Stimulated activated CD4-positive, alpha-beta T cell treated with anti-CD3 and anti-CD28 coated beads, TNF-alpha, amount 100 ng/mL, for 4 hours (primary cell): ENCODE data around the gene MYO5A.
A peak's percentile ranks its signal among the peaks of the same experiment; 100 is the strongest.
"Not testable (repeated sequence)": the region's sequence is repeated elsewhere in the genome, so short reads cannot be mapped to it uniquely, and the experiment has no call there.

Experiments used
- DNase-seq, 3 experiments: peaks; one replicate each; pipeline ENCODE4 v3.0.0-alpha.2; 2020; ENCODE audit warnings: low read depth in 3 of 3

Gene MYO5A

GRCh38 chr15:52288986-52289385 lies 239.7 kb downstream of the MYO5A start:
- no peak for DNase-seq

DNA sequence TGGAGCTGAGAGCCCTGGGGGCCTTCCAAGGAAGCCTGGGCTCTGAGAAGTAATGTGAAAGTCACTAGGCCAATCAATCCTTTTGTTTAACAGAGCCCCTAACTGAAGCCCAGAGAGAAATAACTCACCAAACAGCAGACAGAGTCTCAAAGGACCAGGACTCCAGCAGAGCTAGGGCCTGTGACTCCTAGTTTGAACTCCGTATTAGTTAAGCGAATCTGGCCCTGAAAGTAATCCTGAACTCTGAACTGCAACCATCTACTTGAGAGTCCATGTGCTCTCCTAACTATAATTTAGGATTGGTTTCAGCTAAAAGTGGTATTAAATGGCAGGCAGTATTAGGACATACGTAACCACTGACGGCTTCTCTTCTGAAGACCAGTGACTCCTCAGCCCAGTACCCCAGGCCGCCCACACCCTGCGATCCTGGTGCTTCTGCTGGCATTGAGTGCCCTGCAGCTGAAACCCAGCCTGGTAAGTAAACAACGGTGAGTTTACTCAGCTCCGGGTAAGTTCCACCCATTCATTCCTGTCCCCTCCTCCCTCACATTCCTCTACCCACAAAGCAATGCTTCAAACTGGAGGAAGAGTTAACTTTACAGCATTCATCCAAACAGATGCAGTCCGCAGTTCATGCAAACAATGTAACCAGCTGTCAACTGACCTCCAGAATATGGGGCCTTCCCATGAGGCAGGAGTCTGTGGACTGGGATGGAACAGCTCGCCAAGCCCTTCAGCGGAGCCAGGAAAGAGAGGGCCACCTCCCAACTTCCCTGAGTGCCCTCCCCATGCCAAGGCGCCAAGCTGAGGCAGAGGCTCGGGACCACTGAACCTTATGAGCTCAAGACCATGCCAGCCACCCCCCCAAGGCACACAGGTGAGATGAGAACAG lies 240.4 kb downstream of the MYO5A start:
- DNase-seq = no peak

DNA sequence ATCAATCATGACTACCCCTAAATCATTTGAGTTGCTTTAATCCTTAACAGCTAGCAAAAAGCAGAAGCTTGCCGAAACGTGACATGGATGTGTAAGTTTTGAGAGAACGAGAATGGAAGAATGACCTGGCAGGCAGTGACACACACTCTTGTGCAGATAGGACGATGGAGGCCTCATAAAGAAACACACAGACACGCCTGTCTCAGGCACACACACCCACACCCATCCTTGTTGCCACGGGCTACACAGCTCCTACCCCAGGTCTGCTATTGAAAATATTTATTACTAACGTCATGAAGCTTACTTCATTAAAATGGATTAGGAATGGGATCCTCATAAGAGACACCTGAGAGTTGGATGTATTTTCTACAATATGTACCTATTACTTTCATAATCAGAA lies 241.6 kb downstream of the MYO5A start:
- no peak for DNase-seq

- DNase-seq = not testable (repeated sequence)
Observed at GRCh38 chr15:52285941-52286340, 242.7 kb downstream of the MYO5A start.

DNA sequence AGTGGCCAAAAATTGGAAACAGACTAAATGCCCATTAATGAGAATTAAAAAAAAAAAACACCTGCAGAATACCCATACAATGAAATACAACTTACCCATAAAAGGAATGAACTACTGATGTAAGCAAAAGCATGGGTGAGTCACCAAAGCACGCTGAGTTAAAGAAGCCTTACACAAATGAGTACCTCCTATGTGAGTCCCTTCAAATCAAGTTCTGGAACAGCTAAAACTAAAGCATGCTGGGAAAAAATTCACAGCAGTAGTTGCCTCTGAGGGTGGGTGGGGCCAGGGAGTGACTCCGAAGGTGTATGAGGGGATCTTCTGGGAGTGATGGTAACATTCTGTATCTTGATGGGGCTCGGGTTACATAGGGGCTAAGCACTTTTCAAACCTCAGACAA lies 244.5 kb downstream of the MYO5A start:
- DNase-seq = no peak

DNA sequence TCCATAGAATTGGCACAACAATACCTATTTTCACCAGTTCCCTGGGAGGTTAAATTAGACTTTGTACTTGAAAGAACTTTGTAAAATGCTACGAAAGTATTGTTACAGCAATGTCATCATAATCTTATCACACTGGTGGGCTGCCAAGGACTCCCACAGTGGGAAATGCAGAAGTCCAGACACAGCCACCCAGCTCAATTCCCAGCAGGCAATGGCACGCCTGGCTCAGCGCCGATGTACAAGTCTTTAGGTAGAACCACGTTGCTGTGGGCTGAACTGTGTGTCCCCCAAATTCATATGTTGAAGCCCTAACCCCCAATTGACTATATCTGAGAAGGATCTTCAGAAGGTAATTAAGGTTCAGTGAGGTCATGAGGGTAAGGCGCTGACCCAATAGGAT lies 245.4 kb downstream of the MYO5A start:
- no peak for DNase-seq

GRCh38 chr15:52282418-52282817 lies 246.3 kb downstream of the MYO5A start:
- no peak for DNase-seq

DNA sequence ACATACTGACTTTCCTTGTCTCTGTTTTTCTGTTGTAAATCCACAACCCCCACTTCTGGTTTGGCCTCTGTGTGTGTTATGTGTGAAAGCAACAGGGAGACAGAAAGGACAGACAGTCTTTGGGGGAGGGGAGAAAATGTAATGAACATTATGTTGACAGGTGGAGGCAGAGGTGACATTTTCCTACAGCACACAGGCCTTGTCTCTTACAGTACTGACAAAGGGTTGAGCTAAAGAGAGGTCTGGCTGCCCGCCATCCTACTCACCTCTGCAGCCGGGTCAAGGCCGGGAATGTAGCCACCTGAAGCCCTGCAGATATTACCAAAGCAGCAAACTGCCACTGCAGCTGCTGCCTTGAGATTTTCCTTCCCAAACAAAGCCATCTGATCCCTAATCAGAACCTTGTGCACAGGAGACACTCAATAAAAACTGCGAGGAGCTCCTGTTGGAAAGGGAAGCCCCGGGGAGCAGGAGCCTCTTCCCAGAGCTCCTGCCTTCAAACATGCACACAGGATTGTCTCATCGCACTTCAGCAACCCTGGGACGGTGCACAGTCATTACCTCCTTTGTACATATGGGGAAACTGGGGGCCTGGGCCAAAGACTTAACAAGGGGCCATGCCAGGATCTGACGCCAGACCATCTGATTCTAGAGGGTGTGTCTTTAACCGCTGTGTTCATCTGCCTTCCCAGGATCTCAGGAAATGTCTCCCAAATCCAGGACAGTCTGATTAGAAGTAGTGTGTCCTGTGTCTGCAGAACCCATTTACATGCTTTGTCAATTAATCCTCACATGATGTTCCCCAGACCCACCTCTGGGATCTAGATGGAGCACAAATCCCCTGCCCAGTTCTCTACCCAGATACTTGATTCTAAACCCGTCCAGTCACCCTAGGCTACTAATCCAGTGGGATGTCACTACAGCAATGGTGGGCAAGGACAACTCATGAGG lies 247.3 kb downstream of the MYO5A start:
- no peak for DNase-seq

DNA sequence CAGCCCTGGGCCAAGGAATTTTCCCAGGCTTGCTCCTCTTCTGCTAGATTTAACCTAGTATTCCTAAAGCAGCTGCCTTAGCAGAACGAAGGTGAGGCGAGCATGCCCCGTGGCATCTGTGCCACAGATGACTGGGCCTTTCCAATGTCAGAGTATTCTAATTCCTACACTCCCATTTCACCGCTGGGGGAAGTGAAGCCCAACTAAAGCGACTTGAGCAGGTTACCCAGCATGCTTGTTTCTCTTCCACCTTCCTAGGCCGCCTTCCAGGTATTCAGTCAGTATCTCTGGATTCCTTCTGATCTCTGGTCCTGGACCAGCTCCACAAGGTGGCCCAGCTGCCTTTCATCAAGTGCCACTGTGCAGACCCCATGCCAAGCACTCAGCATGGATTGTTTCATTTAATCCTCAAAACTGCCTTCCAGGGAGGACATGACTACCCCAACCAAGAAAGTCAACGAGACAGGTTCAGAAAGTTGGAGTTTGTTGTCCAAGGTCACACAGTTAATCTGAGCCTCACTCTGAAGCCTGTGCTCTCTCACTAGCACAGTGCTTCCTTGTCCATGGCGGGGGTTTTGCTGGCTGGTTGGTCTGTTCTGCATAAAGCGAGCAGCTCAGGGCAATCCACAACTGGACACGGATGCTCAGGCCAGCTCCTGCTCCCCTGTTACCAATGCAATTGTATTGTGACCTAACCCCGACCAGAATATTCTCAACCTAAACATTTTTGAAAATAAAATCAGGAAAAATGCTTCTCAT lies 248.2 kb downstream of the MYO5A start:
- no peak for DNase-seq

DNA sequence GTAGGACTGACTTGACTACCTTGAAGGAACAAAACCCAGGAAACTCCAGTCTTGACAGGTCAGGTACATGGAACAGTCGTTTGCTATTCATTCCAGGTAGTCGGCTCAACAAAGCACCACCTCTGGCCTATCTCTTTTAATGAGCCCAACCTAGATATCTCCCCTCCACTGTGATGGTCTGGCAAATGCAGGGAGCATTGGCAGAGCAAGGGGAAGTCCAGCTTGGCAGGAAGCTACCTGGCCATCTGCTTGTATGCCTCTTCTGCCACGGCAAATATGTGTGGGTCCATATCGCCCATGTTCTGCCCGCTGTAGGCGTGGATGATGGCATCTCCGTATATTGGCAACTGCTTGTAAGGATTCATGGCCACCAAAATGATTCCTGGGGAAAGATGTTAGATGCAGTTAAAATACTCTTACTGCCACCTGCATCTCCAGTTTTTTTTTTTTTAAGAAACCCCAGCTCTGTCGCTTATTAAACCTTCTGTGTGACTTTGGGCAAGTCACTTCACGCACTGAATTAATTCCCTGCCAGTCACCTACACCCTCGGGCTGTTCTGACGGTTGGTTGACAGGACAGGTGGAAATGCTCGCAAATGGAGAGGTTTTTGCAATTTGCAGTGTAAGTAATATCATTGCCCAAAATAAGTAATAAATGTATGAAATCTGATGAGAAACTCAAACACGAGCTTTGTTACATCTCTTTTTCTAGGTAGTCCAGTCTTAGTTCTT lies 249.9 kb downstream of the MYO5A start:
- no peak for DNase-seq

DNA sequence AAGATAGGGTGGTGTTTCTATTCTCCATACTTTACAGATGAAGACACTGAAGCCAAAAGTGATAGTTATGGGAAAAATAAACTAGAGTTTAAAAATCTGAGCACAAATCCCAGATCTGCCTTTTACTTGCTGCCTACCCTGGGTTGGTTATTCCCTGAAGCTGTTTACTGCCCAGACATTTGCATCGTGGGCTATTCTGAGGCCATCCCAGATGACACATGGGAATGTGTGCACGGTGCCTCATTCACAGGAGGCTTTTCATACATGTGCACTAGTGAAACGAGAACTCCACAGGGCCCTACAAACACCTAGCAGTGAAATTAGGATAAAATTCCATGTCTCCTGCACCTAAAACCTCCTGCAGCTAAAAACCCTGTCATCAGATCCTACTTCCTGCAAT lies 250.5 kb downstream of the MYO5A start:
- no peak for DNase-seq

GRCh38 chr15:52277575-52277974 lies 251.1 kb downstream of the MYO5A start:
- DNase-seq = no peak

DNA sequence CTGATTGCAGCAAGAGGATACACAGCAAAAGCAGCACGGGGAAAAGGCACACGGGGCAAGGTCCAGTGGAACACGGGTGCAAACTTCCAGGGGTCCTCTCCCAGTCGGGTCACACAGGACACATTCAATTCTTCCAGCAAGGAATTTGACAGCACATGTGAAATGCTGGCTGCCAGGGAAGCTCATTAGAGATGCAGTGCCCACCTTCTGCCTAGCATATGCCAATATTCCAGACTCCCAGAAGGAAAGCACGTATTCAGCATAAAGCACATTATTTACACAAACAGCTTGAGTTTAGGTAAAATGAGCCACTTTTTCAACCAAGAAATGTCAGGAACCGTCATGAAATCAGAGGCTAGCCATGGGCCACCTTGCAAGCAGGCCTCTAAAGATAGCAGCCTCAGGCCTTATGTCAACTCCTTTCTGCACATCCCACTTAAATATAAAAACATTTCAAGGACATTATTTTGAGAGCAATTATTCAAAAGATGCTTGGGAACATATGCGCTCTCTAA lies 252.4 kb downstream of the MYO5A start:
- DNase-seq = no peak

- DNase-seq = no peak
Observed at GRCh38 chr15:52263563-52264282, 265.0 kb downstream of the MYO5A start.

DNA sequence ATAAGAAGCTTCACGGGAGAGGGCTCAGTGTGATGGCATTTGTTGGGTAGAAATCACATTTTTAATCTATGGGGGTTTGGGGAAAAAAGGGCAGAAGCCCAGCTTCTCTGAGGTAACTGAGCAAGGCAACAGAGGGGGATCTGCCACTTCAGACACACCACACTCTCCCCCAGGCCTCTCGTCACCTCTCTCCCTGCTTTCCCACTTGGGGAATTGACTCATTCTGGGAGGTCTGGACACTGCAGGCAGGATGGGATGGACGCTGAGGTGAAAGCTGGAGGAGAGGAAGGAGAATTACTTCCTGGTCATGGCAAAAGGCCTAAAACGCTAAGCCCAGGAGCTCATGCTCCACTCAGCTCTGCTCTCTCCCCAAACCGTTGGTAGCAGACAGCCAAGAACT lies 266.3 kb downstream of the MYO5A start:
- DNase-seq = no peak

DNA sequence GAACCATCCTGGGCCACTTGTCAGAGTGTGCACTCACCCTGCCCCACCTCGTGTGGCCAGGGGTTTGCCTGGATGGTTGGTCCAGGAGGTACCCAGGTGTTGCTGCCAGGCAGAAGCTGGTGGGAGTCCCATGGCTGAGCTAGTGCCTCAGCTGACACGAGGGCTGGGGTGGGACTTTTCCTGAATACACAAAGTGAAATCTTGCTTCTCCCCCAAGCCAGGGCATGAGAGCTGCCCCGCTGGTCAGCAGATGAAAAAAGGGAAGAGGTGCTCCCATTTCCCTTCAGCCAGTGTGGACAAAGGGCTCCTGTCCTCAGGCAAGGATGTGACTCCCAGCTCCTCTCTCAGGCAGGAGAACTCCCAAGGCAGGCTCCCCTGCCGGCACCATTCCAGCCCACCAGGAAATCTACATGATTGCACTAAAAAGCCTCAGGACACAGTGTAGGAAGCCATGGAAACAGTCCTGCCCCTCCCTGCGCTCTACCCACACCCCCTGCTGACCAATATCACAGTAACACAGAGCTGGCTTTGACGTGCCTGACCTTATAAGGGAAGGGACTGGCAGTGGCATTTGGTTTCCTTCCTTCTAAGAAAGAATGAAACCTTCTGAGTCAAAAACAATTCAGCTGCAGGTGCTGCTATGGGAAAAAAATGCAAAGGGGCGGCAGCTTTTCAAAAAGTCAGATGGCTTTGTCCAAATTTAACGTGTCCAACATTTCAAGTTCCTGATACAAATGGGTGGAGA lies 267.0 kb downstream of the MYO5A start:
- peak in 1 of 3 experiments; percentile 7 for DNase-seq

- no peak for DNase-seq
Observed at GRCh38 chr15:52261026-52261425, 267.7 kb downstream of the MYO5A start.

GRCh38 chr15:52259503-52259902 lies 269.2 kb downstream of the MYO5A start:
- no peak for DNase-seq

DNA sequence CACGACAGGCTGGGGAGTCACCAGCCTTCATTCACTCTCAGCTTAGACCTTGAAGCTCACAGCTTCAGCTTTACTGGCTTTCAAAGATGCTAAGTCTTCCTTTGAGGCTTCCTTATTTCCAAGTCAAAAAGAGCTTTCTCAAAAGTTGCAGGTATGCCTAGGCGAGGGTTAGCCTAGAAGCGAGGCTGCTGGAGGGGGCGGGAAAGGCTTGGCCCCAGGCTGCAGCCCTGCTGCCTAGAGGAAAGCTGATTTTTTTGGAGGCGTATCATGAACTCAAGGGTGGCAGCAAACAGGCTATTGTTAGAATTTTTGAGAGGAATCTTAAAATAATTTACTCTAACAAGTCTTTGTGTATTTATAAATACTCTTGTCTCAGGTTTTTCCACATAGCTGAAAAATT lies 270.2 kb downstream of the MYO5A start:
- DNase-seq = no peak

- no peak for DNase-seq
Observed at GRCh38 chr15:52257734-52258062, 271.0 kb downstream of the MYO5A start.
